HepG2 (cell line): Measurements from ENCODE around the gene CCDC17. TPM values are rescaled to one million over a fixed set of nuclear protein-coding genes. Genes with fewer than 3 reads are reported as not detected.
A peak's percentile ranks its signal among the peaks of the same experiment; 100 is the strongest.

Source experiments
- ATF1 ChIP-seq: IDR thresholded peaks from 2 replicates; pipeline ENCODE4 v1.6.1; 2016; ENCODE audit warnings: mild to moderate bottlenecking, control low read depth
- CBX1 ChIP-seq: IDR thresholded peaks from one replicate; pipeline ENCODE4 v1.6.1; 2016; ENCODE audit warnings: antibody characterized with exemption, low read depth
- CCAR2 ChIP-seq: fragments of 200-400 bp; formaldehyde crosslinking; optimal IDR thresholded peaks from 2 replicates; pipeline ENCODE3; 2018; ENCODE audit warnings: low read depth, mild to moderate bottlenecking, low read length, moderate library complexity
- EEA1 ChIP-seq: sonication (generic); formaldehyde crosslinking; IDR thresholded peaks from 2 replicates; pipeline ENCODE4 v1.5.1; 2020; ENCODE audit warnings: mild to moderate bottlenecking, missing genetic modification reagents, borderline replicate concordance
- FOSL2 ChIP-seq: sonication (generic); formaldehyde crosslinking; IDR thresholded peaks from 2 replicates; pipeline ENCODE4 v1.4.0; 2020; ENCODE audit warnings: missing genetic modification reagents
- FOXP1 ChIP-seq, 2 experiments: fragments of 450-650 bp in 1 of 2; IDR thresholded peaks; 2 replicates each; pipeline ENCODE4 v1.6.1; 2017 to 2018; ENCODE audit warnings: antibody characterized with exemption in 1 of 2
- GATAD2A ChIP-seq: IDR thresholded peaks from 2 replicates; pipeline ENCODE4 v1.6.1; 2016
- NFE2 ChIP-seq: sonication (generic); formaldehyde crosslinking; IDR thresholded peaks from 2 replicates; pipeline ENCODE4 v1.4.0; 2020; ENCODE audit warnings: missing genetic modification reagents
- NR2F2 ChIP-seq: IDR thresholded peaks from 2 replicates; pipeline ENCODE4 v1.6.1; 2012; ENCODE audit warnings: low read depth, inconsistent platforms, borderline replicate concordance
- POLR2G ChIP-seq: fragments of 200-400 bp; formaldehyde crosslinking; IDR thresholded peaks from 2 replicates; pipeline ENCODE4 v1.6.1; 2018; ENCODE audit warnings: mild to moderate bottlenecking, low read depth, low read length, moderate library complexity
- RFXANK ChIP-seq: IDR thresholded peaks from 2 replicates; pipeline ENCODE4 v1.6.1; 2016
- RNF2 ChIP-seq: fragments of 450-650 bp; conservative IDR thresholded peaks from 2 replicates; pipeline ENCODE4 v1.6.1; 2016; ENCODE audit warnings: low read depth
- SAP130 ChIP-seq: IDR thresholded peaks from 2 replicates; pipeline ENCODE4 v1.6.1; 2016; ENCODE audit warnings: low read depth
- SIX1 ChIP-seq: sonication (generic); formaldehyde crosslinking; IDR thresholded peaks from 2 replicates; pipeline ENCODE4 v1.4.0; 2020; ENCODE audit warnings: missing genetic modification reagents, borderline replicate concordance
- SMAD3 ChIP-seq: sonication (generic); formaldehyde crosslinking; IDR thresholded peaks from 2 replicates; pipeline ENCODE4 v1.4.0; 2020; ENCODE audit warnings: missing genetic modification reagents
- SNAPC2 ChIP-seq: sonication (generic); formaldehyde crosslinking; IDR thresholded peaks from 2 replicates; pipeline ENCODE4 v1.8.1; 2022; ENCODE audit warnings: mild to moderate bottlenecking, missing genetic modification reagents
- TCF7L2 ChIP-seq: IDR thresholded peaks from 2 replicates; pipeline ENCODE4 v1.6.1; 2011; ENCODE audit warnings: mild to moderate bottlenecking, low read depth, low read length, moderate library complexity
- TEAD2 ChIP-seq: sonication (generic); formaldehyde crosslinking; IDR thresholded peaks from 2 replicates; pipeline ENCODE4 v1.9.0; 2021; ENCODE audit warnings: missing genetic modification reagents
- ZBTB38 ChIP-seq: sonication (generic); formaldehyde crosslinking; IDR thresholded peaks from 2 replicates; pipeline ENCODE4 v1.5.1; 2020; ENCODE audit warnings: mild to moderate bottlenecking, missing genetic modification reagents
- ZNF101 ChIP-seq: sonication (generic); formaldehyde crosslinking; IDR thresholded peaks from 2 replicates; pipeline ENCODE4 v1.4.0; 2020; ENCODE audit warnings: mild to moderate bottlenecking, low read depth, missing genetic modification reagents, borderline replicate concordance
- ZNF160 ChIP-seq: sonication (generic); formaldehyde crosslinking; IDR thresholded peaks from 2 replicates; pipeline ENCODE4 v1.8.0; 2022; ENCODE audit warnings: mild to moderate bottlenecking, inconsistent platforms, missing genetic modification reagents
- ZNF235 ChIP-seq: sonication (generic); formaldehyde crosslinking; IDR thresholded peaks from 2 replicates; pipeline ENCODE4 v1.8.1; 2023; ENCODE audit warnings: mild to moderate bottlenecking, missing genetic modification reagents, borderline replicate concordance
- ZNF3 ChIP-seq: IDR thresholded peaks from 2 replicates; pipeline ENCODE4 v1.7.0; 2017; ENCODE audit warnings: inconsistent platforms
- ZNF432 ChIP-seq: sonication (generic); formaldehyde crosslinking; IDR thresholded peaks from 2 replicates; pipeline ENCODE4 v1.5.0; 2020; ENCODE audit warnings: missing genetic modification reagents, mild to moderate bottlenecking, borderline replicate concordance
- ZNF446 ChIP-seq: sonication (generic); formaldehyde crosslinking; IDR thresholded peaks from 2 replicates; pipeline ENCODE4 v1.5.0; 2020; ENCODE audit warnings: mild to moderate bottlenecking, missing genetic modification reagents
- ZNF484 ChIP-seq: sonication (generic); formaldehyde crosslinking; IDR thresholded peaks from 2 replicates; pipeline ENCODE4 v1.5.1; 2020; ENCODE audit warnings: mild to moderate bottlenecking, low read depth, missing genetic modification reagents, borderline replicate concordance
- ZNF543 ChIP-seq: sonication (generic); formaldehyde crosslinking; IDR thresholded peaks from 2 replicates; pipeline ENCODE4 v1.4.0; 2020; ENCODE audit warnings: mild to moderate bottlenecking, missing genetic modification reagents
- ZNF563 ChIP-seq: sonication (generic); formaldehyde crosslinking; IDR thresholded peaks from 2 replicates; pipeline ENCODE4 v1.8.0; 2022; ENCODE audit warnings: mild to moderate bottlenecking, moderate library complexity, missing genetic modification reagents
- ZNF652 ChIP-seq: IDR thresholded peaks from 2 replicates; pipeline ENCODE4 v1.6.1; 2016; ENCODE audit warnings: low read depth, borderline replicate concordance
- ZNF672 ChIP-seq: sonication (generic); formaldehyde crosslinking; IDR thresholded peaks from 2 replicates; pipeline ENCODE4 v1.8.1; 2022; ENCODE audit warnings: missing genetic modification reagents
- ZNF737 ChIP-seq: sonication (generic); formaldehyde crosslinking; IDR thresholded peaks from 2 replicates; pipeline ENCODE4 v1.5.0; 2020; ENCODE audit warnings: missing genetic modification reagents, mild to moderate bottlenecking, borderline replicate concordance
- ZNF790 ChIP-seq: sonication (generic); formaldehyde crosslinking; IDR thresholded peaks from 2 replicates; pipeline ENCODE4 v1.8.0; 2022; ENCODE audit warnings: missing genetic modification reagents, mild to moderate bottlenecking, borderline replicate concordance
- polyA plus RNA-seq, 8 experiments: library from polyadenylated mRNA; depleted of rRNA in 3 of 8; stranded (reverse) in 7 of 8; unstranded in 1 of 8; fragments of >200 nt; fragmentation: Illumina TruSeq in 4 of 8; extraction: Trizol in 4 of 8; gene quantifications; 2 replicates each; pipeline versions ENCODE4 v1.2.1 to v1.2.3, GENCODE V29; 2011 to 2016; ENCODE audit warnings: low read depth in 4 of 8, missing spikeins in 1 of 8, mixed read lengths in 1 of 8; ENCODE audit not compliant: insufficient read depth in 1 of 8
- total RNA-seq, 5 experiments: library from RNA; depleted of rRNA; stranded (reverse); fragments of >200 nt; fragmentation: Illumina TruSeq; extraction: Trizol; gene quantifications; 2 replicates each; pipeline ENCODE4 v1.2.3, GENCODE V29; 2016; ENCODE audit warnings: low read depth in 1 of 5
- TF ChIP-seq, protein P1 (sequence below): sonication (generic); formaldehyde crosslinking; IDR thresholded peaks from 2 replicates; pipeline ENCODE4 v1.5.1; 2020; ENCODE audit warnings: mild to moderate bottlenecking, moderate library complexity, missing genetic modification reagents
- TF ChIP-seq, protein P2 (sequence below): sonication (generic); formaldehyde crosslinking; IDR thresholded peaks from 2 replicates; pipeline ENCODE4 v1.5.1; 2020; ENCODE audit warnings: missing genetic modification reagents, mild to moderate bottlenecking, borderline replicate concordance

The CCDC17 gene
- total and polyA plus RNA-seq, 2 of the 13 experiments (the other 11 are each of a cell fraction or from before 2014, with no cell fraction given) = 1.5 to 3.3 TPM

DNA sequence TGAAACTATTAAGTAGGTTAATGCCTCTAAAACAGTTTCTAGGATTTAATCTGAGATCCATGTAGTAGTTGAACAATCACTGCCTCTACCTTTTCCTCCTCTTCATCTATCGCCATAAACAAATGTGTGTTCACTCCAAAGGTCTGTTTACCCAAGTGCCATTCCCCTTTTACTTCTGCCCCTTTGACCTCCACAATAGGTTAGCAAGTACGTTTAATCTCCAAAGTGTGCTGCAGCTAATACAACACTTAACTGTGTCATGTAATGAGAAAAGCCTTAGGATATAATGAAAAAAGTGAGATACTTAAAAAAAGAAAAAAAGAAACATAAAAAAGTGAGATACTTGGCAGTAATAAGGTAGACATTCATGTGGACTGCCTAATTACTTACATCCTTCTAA is 34.3 kb upstream of the CCDC17 start (continued):
- TF ChIP-seq, protein P1, sequence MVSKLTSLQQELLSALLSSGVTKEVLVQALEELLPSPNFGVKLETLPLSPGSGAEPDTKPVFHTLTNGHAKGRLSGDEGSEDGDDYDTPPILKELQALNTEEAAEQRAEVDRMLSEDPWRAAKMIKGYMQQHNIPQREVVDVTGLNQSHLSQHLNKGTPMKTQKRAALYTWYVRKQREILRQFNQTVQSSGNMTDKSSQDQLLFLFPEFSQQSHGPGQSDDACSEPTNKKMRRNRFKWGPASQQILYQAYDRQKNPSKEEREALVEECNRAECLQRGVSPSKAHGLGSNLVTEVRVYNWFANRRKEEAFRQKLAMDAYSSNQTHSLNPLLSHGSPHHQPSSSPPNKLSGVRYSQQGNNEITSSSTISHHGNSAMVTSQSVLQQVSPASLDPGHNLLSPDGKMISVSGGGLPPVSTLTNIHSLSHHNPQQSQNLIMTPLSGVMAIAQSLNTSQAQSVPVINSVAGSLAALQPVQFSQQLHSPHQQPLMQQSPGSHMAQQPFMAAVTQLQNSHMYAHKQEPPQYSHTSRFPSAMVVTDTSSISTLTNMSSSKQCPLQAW (CRISPR knock-in tag) = no peak
- TF ChIP-seq ZNF737 (CRISPR knock-in tag) = no peak
- no peak for TF ChIP-seq ZNF563
- TF ChIP-seq ZNF484 (CRISPR knock-in tag) = no peak
- TF ChIP-seq, protein P2, sequence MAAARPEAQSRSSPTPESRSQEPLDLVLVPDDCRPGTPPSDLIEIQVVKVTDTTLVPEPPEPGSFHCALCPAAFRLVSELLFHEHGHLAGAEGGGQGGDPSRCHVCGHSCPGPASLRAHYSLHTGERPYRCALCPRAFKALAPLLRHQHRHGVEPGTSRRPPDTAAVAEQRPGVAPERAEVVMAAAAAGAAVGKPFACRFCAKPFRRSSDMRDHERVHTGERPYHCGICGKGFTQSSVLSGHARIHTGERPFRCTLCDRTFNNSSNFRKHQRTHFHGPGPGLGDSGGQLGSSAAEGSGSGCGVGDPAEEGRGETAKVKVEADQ (CRISPR knock-in tag) = no peak
- TF ChIP-seq GATAD2A = peak; percentile 88
- TF ChIP-seq NR2F2 = peak; percentile 95
- no peak for TF ChIP-seq ZNF101 (CRISPR knock-in tag)
- no peak for TF ChIP-seq ZNF235 (CRISPR knock-in tag)
- no peak for TF ChIP-seq RNF2
- no peak for TF ChIP-seq SMAD3
- no peak for TF ChIP-seq ZNF3 (CRISPR knock-in tag)
- TF ChIP-seq EEA1 (CRISPR knock-in tag) = no peak
- peak; percentile 55; the same call in 1 of the 2 replicates for TF ChIP-seq ATF1 (CRISPR knock-in tag)
- TF ChIP-seq SAP130 (CRISPR knock-in tag) = peak; percentile 83
- no peak for TF ChIP-seq FOSL2
- TF ChIP-seq CBX1 = no peak
- TF ChIP-seq ZNF543 (CRISPR knock-in tag) = no peak
- no peak for TF ChIP-seq TEAD2 (CRISPR knock-in tag)
- TF ChIP-seq FOXP1 (IDR thresholded peaks at IDR 0.05) = peak; percentile 87
- peak; percentile 95 for TF ChIP-seq FOXP1 (CRISPR knock-in tag; IDR thresholded peaks at IDR 0.05)
- TF ChIP-seq TCF7L2 = no peak
- no peak for TF ChIP-seq ZBTB38
- no peak for TF ChIP-seq SIX1
- no peak for TF ChIP-seq CCAR2
- no peak for TF ChIP-seq ZNF672 (CRISPR knock-in tag)
- TF ChIP-seq ZNF652 (CRISPR knock-in tag) = peak; percentile 77; the same call in 1 of the 2 replicates
- TF ChIP-seq NFE2 (CRISPR knock-in tag) = no peak
- TF ChIP-seq RFXANK (CRISPR knock-in tag) = no peak
- no peak for TF ChIP-seq ZNF790 (CRISPR knock-in tag)
- no peak for TF ChIP-seq ZNF160 (CRISPR knock-in tag)
- TF ChIP-seq ZNF446 (CRISPR knock-in tag) = no peak
- no peak for TF ChIP-seq POLR2G
- no peak for TF ChIP-seq SNAPC2
- no peak for TF ChIP-seq ZNF432
